GM18867 (cell line): Measurements from ENCODE around the gene AMDHD1.
"Not testable (repeated sequence)": the region's sequence is repeated elsewhere in the genome, so short reads cannot be mapped to it uniquely, and the experiment has no call there.

ENCODE experiments used
- ATAC-seq: cut with Tn5 transposase; IDR thresholded peaks from one replicate; pipeline ENCODE4 v1.9.1; 2021; ENCODE audit warnings: mild to moderate bottlenecking, moderate library complexity; ENCODE audit not compliant: unreplicated experiment

Gene AMDHD1

GRCh38 chr12:95962222-95962621, 19.1 kb downstream of the AMDHD1 start:
- no peak for ATAC-seq

DNA sequence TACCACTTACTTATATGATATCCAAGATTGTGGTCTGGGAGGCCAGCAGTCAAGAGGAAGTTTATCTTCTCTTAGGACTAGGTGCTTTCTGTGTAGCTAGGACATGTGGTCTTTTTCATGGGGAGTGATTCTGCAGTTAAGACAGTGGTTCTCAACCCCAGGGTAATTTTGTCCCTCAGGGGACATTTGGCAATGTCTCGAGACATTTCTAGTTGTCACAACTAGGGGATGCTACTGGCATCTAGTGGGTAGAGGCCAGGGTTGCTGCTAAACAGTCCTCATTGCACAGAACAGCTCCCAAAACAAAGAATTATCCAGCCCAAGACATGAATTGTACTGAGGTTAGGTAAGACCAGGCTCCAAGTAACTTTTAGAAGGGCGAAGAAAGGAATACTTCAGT, 20.0 kb downstream of the AMDHD1 start:
- no peak for ATAC-seq

GRCh38 chr12:95966287-95966870, 23.2 kb downstream of the AMDHD1 start:
- no peak for ATAC-seq

GRCh38 chr12:95967301-95967700, 24.2 kb downstream of the AMDHD1 start:
- no peak for ATAC-seq

- ATAC-seq: not testable (repeated sequence)
Observed at GRCh38 chr12:95969116-95969515, 26.0 kb downstream of the AMDHD1 start.

DNA sequence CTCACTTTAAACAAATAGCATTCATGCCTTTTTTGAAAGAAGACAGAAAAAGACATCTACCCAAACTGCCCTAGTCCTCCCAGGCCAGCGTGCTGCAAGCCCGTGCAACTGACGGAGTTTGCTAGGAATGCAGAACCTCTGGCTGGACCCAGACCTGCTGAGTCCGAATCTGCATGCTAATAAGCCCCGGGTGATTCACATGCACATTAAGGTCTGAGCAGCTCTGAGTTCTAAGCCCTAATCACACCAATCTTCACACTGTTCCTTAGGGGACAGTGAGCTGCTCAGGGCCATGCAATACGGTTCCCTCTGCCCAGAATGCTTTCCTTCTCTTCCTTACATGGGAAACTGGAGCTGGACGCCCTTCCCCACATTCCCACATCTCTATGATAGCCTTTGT, 27.8 kb downstream of the AMDHD1 start:
- ATAC-seq: no peak

- no peak for ATAC-seq
Observed at GRCh38 chr12:95972832-95973456, 29.8 kb downstream of the AMDHD1 start.

DNA sequence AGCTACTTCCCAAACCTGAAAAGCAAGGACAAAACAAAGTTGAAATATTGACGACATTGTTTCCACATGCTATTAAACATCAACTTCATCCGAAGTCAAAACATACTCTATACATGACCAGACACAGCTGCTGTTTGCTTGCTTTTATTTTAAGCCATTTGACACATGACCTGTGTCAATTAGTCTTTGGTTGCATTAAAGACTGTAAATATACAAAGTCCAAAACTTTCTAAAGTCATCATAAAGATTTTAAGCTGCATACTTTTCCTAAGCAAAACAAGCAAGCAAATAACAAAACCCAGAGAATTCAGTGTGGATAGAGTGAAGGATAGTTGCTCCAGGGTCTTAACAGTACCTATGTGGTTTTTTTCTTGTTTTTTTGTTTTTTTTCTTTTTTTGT, 31.2 kb downstream of the AMDHD1 start:
- no peak for ATAC-seq

- no peak for ATAC-seq
Observed at GRCh38 chr12:95975491-95975890, 32.4 kb downstream of the AMDHD1 start.

- no peak for ATAC-seq
Observed at GRCh38 chr12:95976416-95976832, 33.3 kb downstream of the AMDHD1 start.

- ATAC-seq: no peak
Observed at GRCh38 chr12:95977764-95978305, 34.7 kb downstream of the AMDHD1 start.

- ATAC-seq: no peak
Observed at GRCh38 chr12:95978351-95978750, 35.2 kb downstream of the AMDHD1 start.

DNA sequence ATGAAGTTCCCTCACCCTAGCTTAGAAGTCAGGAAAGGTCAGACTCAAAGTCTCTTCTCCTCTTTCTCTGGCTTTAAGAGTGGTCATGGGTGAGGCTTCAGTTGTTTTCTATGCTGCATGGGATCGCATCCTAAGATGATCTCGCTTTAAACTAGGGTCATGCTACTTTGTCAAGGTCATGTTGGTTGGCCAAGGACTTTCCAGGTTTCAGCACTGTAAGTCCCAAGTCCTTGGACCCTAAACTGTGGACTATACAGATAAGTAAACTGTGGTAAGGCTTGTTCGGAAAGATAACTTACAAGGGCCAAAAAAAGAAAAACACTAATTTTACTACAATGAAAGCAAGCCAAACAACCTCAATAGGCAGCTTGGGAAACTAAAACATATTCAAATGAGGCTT, 35.6 kb downstream of the AMDHD1 start:
- ATAC-seq: no peak

- no peak for ATAC-seq
Observed at GRCh38 chr12:95980437-95980836, 37.3 kb downstream of the AMDHD1 start.

- ATAC-seq: no peak
Observed at GRCh38 chr12:95982602-95983001, 39.5 kb downstream of the AMDHD1 start.

DNA sequence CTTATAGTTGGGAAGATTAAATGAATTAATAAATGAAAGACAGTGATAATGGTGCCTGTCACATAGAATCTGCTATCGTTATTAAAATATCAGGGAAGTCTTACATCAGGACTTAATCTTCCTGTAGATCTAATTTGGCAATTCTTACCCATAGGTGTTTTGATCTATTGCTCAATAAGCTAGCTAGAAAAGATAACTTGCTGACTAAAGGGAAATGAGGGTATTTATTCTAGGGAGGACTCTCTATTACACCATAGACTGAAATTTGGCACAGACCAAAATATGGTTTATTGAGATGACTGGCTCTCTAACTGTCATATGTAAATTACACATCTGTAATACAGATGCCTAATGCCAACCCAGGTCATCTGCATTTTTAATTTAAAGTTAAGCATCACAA, 41.6 kb downstream of the AMDHD1 start:
- no peak for ATAC-seq

DNA sequence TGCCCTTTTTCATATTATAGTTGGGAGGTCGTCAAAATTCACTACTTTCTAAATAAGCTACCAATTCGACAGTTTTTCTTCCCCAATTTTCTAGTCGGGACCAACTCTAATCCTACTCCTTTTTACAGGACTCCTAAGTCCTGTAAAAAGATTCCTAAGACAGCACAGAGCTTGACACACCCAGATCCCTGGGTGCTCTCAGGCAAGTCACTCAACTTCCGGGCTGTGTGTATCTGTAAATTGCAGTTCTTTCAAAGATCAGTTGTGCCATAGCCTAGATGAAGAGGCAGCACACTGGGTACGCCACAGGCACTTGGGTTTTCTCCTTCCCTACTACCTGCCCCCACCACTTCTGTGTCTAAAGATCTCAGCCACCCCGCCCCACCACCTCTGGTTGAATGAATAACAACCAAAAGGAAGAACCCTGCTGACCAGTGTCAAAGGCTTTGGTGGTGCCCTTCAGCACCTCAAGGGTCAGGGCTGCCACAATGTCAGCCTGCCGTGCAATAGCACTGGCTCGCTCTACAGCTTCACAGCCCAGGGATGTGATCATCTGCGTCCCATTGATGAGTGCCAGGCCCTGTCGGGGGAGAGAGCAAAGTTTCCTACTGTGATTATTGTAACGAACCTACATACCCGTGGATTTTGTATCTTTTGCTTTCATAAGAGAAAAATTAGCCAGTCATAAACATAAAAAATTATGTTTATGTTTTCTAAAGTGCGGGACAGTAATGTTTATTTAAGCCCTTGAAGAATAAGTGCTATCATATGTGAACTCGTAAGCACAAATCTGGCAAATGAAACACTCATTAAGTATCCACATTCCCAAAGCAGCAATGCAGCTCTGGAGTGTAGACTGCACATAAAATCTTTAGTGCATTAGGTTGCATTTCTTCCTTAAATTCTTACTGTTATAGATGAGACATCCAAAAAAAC, 43.8 kb downstream of the AMDHD1 start:
- ATAC-seq: no peak

DNA sequence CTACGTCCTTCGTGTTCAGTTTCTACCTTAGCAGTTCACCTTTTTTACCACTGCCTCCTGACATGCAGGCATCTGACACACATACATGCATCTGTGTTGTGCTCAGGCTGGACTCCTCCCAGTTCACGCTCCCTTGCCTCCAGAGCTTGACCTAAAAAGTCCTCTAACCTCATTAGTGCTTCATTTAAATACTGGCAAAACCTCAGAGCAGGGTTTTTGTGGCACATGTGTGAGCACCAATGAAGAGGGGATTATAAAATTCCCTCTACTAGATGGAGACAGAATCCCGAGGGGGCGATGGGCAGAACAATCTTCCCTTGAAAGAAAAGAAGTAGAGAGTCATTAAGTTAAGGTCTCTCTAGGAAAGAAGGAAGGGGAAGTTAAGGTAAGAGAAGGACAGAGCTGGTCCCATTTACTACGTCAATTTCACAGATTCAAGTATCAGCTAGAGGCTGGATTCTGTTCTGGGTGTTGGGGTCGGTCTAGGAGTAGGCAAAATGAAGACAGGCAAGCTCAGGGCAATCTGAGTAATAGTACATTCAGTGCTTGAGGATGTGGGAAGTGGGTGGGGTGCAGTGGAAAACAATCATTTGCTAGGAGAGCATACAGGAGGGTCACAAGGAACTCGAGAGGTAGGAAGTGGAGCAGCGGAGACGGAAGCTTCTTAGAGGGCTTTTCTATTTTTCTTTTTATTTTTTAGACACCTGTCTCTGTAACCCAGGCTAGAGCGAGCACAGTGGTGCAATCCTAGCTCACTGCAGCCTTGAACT, 45.6 kb downstream of the AMDHD1 start:
- no peak for ATAC-seq

- no peak for ATAC-seq
Observed at GRCh38 chr12:95989504-95990123, 46.5 kb downstream of the AMDHD1 start.

GRCh38 chr12:95990136-95990535, 47.0 kb downstream of the AMDHD1 start:
- ATAC-seq: no peak
